HUES64 (cell line): ENCODE results near the gene SNTG2.
"Not testable (repeated sequence)": the region's sequence is repeated elsewhere in the genome, so short reads cannot be mapped to it uniquely, and the experiment has no call there.

Experiments used
- H3K27ac ChIP-seq: 2 replicates; pipeline ENCODE4 v1.7.0; 2013; ENCODE audit warnings: low read depth, low read length, inconsistent platforms
- H3K27me3 ChIP-seq: 2 replicates; pipeline ENCODE4 v1.6.1; 2013; ENCODE audit warnings: mild to moderate bottlenecking, low read length; ENCODE audit not compliant: insufficient read depth
- H3K36me3 ChIP-seq: 2 replicates; pipeline ENCODE4 v1.6.1; 2013; ENCODE audit warnings: mild to moderate bottlenecking, low read length; ENCODE audit not compliant: insufficient read depth
- H3K4me1 ChIP-seq: 2 replicates; pipeline ENCODE4 v1.6.1; 2013; ENCODE audit warnings: mild to moderate bottlenecking, low read length, moderate library complexity; ENCODE audit not compliant: insufficient read depth
- H3K4me3 ChIP-seq: 2 replicates; pipeline ENCODE4 v1.5.1; 2013; ENCODE audit warnings: mild to moderate bottlenecking, low read length, moderate library complexity
- H3K9ac ChIP-seq: 2 replicates; pipeline ENCODE4 v1.6.1; 2013; ENCODE audit warnings: mild to moderate bottlenecking, low read depth, low read length
- H3K9me3 ChIP-seq: 2 replicates; pipeline ENCODE4 v1.6.1; 2013; ENCODE audit warnings: low read depth, low read length; ENCODE audit not compliant: insufficient read depth
- WGBS: fragments of 150-250, 120-280 bp; methylation state at CpG from one replicate; pipeline ENCODE4 v1.1.7; 2013; ENCODE audit warnings: missing lambda C conversion rate; 5-methylcytosine and 5-hydroxymethylcytosine counted together

The SNTG2 gene

DNA sequence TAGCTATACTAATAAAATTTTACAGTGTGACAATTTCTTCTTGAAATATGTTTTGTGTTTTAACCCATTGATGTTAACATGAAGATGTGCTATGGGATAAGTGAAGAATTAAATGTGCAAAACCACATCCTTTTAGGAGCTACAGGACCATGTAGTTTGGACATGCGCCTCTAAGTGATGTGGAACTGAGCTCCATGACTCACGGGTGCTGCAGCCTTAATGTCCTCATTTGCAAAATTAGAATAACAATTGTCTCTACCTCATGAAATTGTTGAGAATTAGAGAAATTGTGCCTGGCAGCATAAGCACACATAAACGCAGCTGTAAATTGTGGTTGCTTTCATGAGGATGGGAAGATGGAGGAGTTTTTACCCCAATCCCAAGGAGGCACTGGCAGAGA lies 431.0 kb downstream of the SNTG2 start:
- Histone ChIP-seq H3K36me3 (no peaks in the 10 kb centered on the region), H3K27me3 (peaks cover 4% of the 10 kb centered on the region), H3K9me3 (no peaks in the 10 kb centered on the region), H3K9ac (no peak overlapping the region), H3K4me3 (no peak overlapping the region), H3K4me1 (no peaks in the 10 kb centered on the region), H3K27ac (no peak overlapping the region)
- WGBS = 59% methylated on average over 3 of the region's 3 CpGs

DNA sequence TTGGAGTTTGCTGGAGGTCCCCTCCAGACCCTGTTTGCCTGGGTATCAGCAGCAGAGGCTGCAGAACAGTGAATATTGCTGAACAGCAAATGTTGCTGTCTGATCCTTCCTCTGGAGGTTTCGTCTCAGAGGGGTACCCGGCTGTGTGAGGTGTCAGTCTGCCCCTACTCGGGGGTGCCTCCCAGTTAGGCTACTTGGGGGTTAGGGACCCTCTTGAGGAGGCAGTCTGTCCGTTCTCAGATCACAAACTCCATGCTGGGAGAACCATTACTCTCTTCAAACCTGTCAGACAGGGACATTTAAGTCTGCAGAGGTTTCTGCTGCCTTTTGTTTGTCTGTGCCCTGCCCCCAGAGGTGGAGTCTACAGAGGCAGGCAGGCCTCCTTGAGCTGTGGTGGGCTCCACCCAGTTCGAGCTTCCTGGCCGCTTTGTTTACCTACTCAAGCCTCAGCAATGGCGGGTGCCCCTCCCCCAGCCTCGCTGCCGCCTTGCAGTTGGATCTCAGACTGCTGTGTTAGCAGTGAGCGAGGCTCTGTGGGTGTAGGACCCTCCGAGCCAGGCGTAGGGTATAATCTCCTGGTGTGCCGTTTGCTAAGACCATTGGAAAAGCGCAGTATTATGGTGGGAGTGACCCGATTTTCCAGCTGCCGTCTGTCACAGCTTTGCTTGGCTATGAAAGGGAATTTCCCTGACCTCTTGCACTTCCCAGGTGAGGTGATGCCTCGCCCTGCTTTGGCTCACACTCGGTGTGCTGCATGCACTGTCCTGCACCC lies 437.5 kb downstream of the SNTG2 start:
- Histone ChIP-seq H3K9ac (peak overlapping the region; percentile 80), H3K27me3 (peaks cover 10% of the 10 kb centered on the region), H3K4me3 (peak overlapping the region; percentile 57)
- H3K36me3 ChIP-seq, H3K9me3 ChIP-seq, H3K27ac ChIP-seq, H3K4me1 ChIP-seq: not testable (repeated sequence)
- WGBS = 6% methylated on average over 18 of the region's 18 CpGs

DNA sequence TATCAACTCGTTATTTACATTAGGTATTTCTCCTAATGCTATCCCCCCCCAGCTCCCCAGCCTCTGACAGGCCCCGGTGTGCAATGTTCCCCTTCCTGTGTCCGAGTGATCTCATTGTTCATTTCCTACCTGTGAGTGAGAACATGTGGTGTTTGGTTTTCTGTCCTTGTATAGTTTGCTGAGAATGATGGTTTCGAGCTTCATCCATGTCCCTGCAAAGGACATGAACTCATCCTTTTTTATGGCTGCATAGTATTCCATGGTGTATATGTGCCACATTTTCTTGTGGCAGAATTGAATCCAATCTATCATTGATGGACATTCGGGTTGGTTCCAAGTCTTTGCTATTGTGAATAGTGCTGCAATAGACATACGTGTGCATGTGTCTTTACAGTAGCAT lies 439.5 kb downstream of the SNTG2 start:
- H3K36me3 ChIP-seq, H3K4me1 ChIP-seq, H3K9me3 ChIP-seq, H3K27ac ChIP-seq, H3K9ac ChIP-seq, H3K4me3 ChIP-seq: not testable (repeated sequence)
- WGBS = 87% methylated on average over 6 of the region's 6 CpGs
- H3K27me3 ChIP-seq = peaks cover 10% of the 10 kb centered on the region

DNA sequence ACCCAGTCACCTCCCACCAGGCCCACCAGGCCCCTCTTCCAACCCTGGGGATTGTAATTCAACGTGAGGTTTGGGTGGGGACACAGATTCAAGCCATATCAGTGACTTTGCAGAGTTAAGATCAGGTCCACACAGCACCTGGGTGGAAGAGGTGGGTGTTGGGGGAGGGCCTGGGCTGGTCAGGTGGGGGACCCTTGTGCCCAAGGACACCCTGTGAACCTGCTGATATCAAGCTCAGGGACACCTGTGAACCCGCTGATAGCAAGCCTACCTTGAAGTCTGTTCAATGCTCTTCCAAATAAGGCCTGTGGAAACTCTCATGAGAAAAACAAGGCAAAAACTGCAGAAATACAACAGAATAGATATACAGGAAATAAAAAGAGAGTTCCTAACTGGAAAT lies 442.7 kb downstream of the SNTG2 start:
- H3K36me3 ChIP-seq = no peaks in the 10 kb centered on the region
- H3K4me1 ChIP-seq = peaks cover 3% of the 10 kb centered on the region; the same call in 1 of the 2 replicates
- H3K9ac ChIP-seq = no peak overlapping the region
- no peak overlapping the region for H3K27ac ChIP-seq
- H3K4me3 ChIP-seq = no peak overlapping the region
- 94% methylated on average over 2 of the region's 2 CpGs for WGBS
- H3K27me3 ChIP-seq = 0 out of 2 replicates have a peak, but pooled peaks cover 3% of the 10 kb centered on the region
- H3K9me3 ChIP-seq = no peaks in the 10 kb centered on the region

GRCh38 chr2:1394709-1395408 lies 444.2 kb downstream of the SNTG2 start:
- WGBS = 94% methylated on average over 7 of the region's 7 CpGs
- no peak overlapping the region for H3K9ac ChIP-seq

DNA sequence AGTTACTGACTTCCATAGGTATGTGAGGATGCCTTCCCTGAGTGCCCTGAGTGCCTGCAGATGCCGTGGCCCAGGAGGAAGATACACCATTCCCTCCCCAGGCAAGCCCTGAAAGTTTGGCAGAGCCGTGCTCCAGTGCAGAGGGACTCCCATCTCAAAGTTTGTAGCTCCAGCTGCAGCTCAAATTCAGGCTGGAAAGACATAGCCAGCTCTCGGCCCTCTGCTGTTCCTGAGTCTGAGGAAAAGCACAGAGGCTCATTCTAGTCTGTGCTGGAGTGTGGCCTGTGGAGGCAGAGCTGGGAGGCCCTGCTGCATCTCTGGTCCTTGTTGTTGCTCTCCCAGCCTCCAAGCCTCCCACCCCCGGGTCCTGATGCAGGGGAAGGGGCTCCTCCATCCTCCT lies 446.7 kb downstream of the SNTG2 start:
- H3K4me3 ChIP-seq = no peak overlapping the region
- no peaks in the 10 kb centered on the region for H3K27me3 ChIP-seq
- WGBS = 84% methylated on average over 4 of the region's 4 CpGs
- no peak overlapping the region for H3K27ac ChIP-seq
- H3K36me3 ChIP-seq = no peaks in the 10 kb centered on the region
- no peaks in the 10 kb centered on the region for H3K4me1 ChIP-seq
- H3K9me3 ChIP-seq = no peaks in the 10 kb centered on the region
- H3K9ac ChIP-seq = no peak overlapping the region

More at GRCh38 chr2:1394709-1395408, 444.2 kb downstream of the SNTG2 start:
- no peaks in the 10 kb centered on the region for H3K27me3 ChIP-seq
- H3K4me3 ChIP-seq = no peak overlapping the region
- no peak overlapping the region for H3K27ac ChIP-seq
- H3K9me3 ChIP-seq = no peaks in the 10 kb centered on the region
- H3K4me1 ChIP-seq = no peaks in the 10 kb centered on the region
- no peaks in the 10 kb centered on the region for H3K36me3 ChIP-seq

GRCh38 chr2:1398191-1398590 lies 447.5 kb downstream of the SNTG2 start:
- H3K4me3 ChIP-seq = no peak overlapping the region
- H3K27ac ChIP-seq = no peak overlapping the region
- H3K9me3 ChIP-seq = no peaks in the 10 kb centered on the region
- no peak overlapping the region for H3K9ac ChIP-seq
- no peaks in the 10 kb centered on the region for H3K36me3 ChIP-seq
- no peaks in the 10 kb centered on the region for H3K27me3 ChIP-seq
- WGBS = 95% methylated on average over 7 of the region's 7 CpGs
- no peaks in the 10 kb centered on the region for H3K4me1 ChIP-seq

DNA sequence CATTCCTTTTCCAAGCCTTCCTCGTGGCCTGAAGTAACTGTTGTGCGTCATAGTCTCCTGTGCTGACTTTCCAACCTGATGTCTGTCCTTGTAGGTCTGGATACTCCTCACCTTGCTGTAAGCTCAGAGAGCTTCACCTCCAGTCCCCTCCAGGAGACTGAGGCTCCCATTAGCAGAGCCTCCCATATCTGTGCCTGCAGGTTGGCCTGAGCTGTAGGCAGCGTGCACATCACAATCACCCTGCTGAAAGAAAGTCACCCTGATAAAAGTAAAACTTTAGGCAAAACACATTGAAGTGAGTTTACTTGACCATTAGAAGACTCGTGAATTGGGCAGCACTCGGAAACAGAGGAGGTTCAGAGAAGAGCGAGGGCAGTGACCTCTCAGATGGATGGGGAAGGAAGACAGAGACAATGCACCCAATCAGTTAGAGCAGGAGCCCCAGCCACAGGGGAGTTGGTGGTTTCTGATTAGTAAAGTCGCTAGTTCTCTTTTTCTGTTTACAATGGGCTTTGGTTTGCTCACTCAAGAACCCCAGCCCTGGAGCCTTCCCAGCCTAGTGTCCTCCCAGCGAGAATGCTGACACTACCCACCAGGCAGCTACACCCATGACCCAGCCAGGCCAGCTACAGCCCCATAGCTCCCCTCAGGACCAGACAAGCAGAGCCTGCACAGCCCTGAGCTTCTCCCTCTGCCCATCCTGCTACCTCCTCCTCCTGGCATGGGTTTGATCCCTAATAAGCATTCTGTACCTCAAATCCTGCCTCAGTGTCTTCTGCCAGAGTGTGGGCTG lies 450.5 kb downstream of the SNTG2 start:
- Histone ChIP-seq H3K9me3 (no peaks in the 10 kb centered on the region), H3K4me3 (no peak overlapping the region), H3K27ac (no peak overlapping the region), H3K4me1 (no peaks in the 10 kb centered on the region), H3K27me3 (no peaks in the 10 kb centered on the region), H3K36me3 (no peaks in the 10 kb centered on the region), H3K9ac (no peak overlapping the region)
- WGBS = 90% methylated on average over 8 of the region's 8 CpGs

GRCh38 chr2:1402064-1402463 lies 451.4 kb downstream of the SNTG2 start:
- Histone ChIP-seq H3K9ac (no peak overlapping the region), H3K9me3 (no peaks in the 10 kb centered on the region), H3K27ac (no peak overlapping the region), H3K27me3 (no peaks in the 10 kb centered on the region), H3K36me3 (no peaks in the 10 kb centered on the region), H3K4me3 (no peak overlapping the region), H3K4me1 (no peaks in the 10 kb centered on the region)
- 88% methylated on average over 9 of the region's 9 CpGs for WGBS

GRCh38 chr2:1403565-1403964 lies 452.9 kb downstream of the SNTG2 start:
- Histone ChIP-seq H3K9ac (no peak overlapping the region), H3K27ac (no peak overlapping the region), H3K36me3 (no peaks in the 10 kb centered on the region), H3K4me3 (no peak overlapping the region), H3K9me3 (no peaks in the 10 kb centered on the region), H3K4me1 (no peaks in the 10 kb centered on the region), H3K27me3 (no peaks in the 10 kb centered on the region)
- 91% methylated on average over 12 of the region's 12 CpGs for WGBS

DNA sequence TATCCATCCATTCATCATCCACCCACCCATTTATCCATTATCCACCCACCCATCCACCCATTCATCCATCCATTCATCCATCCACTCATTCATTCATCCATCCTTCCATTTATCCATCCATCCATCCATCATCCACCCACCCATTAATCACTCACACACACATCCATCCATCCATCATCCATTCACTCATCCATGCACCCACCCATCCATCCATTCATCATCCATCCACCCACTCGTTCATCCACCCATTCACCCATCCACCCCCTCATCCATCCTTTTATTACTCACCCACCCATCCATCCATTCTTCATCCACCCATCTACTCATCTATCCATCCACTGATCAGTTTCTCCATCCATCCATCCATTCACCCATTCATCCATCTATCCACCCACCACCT lies 454.5 kb downstream of the SNTG2 start:
- no peaks in the 10 kb centered on the region for H3K4me1 ChIP-seq
- no peak overlapping the region for H3K9ac ChIP-seq
- H3K27ac ChIP-seq = no peak overlapping the region
- no peaks in the 10 kb centered on the region for H3K27me3 ChIP-seq
- no peaks in the 10 kb centered on the region for H3K9me3 ChIP-seq
- no peak overlapping the region for H3K4me3 ChIP-seq
- H3K36me3 ChIP-seq = no peaks in the 10 kb centered on the region
- 86% methylated on average over 1 of the region's 1 CpG for WGBS
